ENCODE results near the gene COX5B.
"Not testable (repeated sequence)": the region's sequence is repeated elsewhere in the genome, so short reads cannot be mapped to it uniquely, and the experiment has no call there.

The COX5B gene

DNA sequence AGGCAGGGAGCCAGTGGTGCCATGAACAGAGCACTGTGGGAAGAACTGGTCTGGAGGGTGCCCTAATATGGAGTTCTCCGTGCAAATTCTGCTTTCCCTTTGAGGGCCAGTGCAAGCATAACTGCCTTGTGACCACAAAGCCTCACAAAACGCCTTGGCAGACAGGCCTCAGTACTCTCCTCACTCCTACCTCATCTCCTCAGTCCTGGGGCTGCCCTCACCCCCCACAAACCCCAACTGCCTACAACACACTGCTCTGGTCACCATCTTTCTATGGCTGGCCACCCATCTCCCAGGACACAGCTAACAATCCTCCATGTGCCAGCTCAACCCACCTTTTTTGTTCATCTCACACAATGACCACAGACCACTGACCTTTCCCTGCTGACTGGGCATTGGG lies 8.9 kb downstream of the COX5B start:
- no peak for DNase-seq

DNA sequence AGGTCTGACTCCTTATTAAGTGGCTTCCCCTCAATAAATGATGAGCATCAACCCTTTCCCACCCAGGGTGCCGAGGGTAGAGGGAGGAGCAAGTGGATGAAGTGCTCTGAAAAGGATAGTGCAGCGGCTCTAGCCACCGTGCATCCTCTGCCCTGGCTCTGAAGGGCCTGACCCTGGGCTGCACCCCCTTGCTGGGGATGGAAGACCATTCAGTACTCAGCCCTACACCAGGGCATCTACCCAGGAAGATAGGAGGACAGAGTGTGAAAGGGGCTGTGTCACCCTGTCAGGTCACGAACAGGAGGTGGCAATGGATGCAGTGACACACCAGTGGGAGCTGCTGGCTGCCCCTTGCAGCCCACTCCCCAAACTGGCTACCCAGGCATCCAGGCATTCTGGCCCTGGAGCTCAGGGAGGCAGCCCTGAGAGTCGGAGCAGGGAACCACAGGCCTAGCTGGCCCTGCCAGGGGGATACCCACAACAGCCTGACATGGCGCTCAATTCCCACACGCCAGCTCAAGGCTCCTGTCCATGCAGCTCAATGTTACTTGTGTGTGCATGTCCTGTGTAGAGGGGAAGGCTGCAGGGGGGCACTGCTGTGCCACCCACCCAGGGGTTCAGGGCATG lies 10.4 kb downstream of the COX5B start:
- no peak for DNase-seq

DNA sequence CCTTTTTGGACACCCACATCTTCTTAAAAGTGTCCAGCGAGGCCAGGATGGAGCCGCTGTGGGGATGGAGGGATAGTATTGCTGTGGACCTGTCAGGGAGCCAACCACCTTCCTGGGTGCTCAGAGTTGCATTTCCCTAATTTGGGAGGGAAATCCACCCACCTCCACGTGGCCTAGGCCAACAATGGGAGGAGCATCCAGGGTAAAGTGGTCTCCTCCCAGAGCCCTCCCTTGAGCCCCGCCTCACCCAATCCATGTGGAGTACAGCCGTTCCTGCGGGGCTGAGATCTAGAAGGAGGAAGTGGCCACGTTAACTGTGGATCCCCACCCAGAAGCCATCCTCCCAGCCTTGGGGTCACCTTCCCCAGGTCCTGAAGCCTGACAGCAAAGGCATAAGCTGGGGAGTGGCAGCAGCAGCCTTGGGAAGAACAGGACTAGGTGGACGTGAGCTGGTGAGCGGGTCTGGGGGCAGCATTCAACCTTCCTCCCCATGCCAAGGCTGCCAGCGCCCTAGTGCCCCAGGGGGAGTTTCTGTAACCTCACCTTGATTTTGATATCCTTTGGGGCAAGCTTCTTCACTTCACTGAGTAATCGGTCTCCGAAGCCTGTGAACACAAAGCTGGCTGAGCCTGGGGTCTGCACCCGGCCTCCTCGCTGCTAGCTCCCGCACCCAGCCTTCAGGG lies 11.2 kb downstream of the COX5B start:
- no peak for DNase-seq

DNA sequence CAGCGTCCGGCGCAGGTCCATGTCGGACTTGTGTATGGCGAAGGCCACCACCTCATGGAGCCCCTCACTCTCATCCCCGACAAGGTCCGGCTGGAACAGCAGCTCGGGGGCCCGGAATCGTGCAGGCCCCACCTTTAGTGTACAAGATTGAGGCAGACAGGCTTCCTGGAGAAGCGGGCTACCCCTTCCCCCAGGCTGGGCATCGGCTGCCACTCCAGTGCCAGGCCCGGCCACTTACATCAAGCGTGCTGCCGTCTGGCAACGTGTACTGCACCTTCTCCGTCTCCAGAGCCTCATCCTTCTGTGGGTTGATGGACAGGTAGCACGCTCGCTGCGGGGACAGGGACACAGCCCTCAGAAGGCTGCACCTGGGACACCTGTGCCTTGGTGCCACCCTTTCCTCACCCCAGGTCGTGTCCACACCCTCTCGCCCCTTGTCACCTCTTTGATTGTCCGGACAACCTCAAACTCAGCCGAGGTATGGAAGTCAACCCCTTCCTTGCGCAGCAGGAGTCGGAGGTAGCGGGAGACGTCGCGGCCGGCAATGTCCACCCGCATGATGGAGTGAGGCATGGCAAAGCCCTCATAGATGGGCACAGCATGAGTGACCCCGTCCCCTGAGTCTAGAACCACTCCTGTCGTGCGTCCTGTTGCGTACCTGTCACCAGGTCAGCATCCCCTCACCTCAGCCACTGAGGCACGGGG lies 12.3 kb downstream of the COX5B start:
- no peak for DNase-seq

DNA sequence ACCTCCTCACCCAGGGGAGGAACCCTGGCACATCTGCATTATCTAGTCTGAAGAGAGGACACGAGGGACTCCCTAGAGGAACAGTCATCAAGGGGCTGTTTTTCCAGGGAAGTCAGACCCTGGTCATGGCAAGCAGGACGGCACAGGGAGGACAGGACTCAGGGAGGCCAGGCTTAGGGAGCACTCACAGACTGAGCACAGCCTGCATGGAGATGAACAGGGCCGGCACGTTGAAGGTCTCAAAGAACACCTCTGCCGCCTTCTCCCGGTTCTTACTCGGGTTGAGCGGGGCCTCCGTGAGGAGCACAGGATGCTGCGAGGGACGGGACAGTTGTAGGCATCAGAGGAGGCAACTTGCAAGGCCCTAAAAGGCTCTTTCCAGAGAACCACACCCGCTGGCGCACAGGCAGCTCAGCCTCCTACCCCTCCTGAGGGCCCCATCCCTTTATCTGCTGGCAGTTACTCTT lies 12.9 kb downstream of the COX5B start:
- no peak for DNase-seq

DNA sequence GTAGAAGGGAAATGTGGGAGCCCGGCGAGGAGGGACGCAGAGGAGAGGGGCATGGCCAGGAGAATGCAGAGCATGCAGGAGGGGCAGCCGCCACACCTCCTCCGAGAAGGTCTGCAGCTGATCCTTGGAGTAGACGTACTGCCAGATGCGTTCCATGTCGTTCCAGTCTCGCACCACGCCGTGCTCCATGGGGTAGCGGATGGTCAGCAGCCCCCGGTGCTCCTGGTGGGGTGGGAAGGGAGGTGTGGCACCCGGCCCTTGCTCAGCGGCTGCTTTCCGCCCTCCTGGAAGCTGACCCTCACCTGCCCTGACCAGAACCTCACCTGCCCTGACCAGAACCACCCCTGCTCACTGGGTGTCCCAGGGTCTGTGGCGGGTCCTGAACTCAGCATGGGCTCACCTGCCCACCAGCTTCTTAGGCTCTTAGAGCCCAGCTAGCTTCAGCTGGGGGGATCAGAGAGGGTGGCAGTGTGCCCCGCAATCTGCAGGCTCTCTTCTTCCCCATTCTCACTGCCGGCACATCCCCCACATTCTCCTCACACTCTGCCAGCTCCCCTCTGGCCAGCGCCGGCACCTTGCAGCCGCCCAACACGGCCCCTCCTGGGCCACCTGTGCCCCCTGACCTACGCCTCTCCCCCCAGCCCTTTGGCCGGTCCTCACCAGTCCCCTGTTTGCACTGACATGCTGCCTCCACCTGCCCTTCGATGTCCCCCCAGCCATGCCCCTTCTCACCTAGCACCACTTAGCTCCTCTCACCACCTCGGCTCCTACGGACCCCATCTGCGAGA lies 13.6 kb downstream of the COX5B start:
- no peak for DNase-seq

DNA sequence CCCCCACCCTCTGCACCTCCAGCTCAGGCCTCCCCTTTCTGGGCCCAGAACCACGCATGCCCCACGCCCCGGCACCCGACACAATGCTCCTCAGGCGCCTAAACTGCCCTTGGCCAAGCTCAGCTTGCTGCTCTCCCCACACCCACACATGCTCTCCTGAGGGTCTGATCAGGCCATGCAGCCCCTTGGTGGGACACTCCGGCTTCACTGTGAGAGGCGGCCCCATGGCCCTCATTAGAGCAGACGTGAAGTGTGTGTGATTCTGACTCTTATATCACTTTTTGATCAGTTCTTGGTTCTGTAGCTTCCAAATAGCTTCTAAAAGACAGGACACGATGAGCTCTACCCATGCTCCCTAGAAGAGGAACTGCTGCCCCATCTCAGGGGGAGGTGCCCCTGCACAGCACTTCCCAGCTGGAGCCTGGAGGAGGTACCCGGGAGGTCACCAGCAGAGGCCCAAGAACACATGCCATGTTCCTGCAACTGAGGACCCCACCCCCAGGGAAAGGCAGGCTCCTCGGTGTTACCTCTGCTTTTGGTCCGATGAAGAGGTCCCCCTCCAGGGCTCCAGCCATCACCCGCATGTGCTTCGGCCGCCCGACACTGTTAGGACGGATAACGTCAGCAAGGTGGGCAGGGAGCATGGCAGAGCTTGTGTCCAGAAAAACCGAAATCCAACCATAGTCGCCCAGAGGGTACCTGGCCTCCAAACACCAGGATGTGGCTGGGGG lies 14.3 kb downstream of the COX5B start:
- no peak for DNase-seq

DNA sequence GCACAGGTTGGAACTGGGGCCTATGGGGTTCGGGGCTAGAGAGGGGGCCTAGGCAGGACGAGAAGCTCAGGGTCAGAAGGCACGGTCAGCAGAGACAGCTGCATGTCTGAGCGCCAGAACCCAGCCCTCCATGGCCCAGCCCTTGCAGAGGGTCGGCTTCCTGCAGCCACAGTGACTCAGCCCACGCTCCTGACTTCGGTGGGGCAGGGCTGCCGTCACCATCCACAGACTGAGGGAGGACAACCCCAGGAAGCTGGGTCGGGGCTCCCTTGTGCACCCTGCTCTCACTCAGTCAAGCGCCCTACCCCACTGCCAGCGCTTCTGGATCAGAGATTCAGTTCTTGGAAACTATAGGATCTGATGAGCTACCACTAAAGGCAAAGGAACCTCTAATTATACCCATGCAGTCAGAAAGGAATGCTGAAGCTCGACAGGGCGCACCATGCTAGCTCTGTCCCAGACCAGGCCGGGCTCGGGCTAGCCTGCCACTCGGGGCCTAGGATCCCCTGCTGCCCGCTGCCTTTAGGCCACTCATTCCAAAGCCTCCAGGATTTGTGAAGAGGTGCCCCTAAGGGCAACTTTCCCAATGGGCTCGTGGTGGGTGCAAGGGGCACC lies 15.0 kb downstream of the COX5B start:
- no peak for DNase-seq

DNA sequence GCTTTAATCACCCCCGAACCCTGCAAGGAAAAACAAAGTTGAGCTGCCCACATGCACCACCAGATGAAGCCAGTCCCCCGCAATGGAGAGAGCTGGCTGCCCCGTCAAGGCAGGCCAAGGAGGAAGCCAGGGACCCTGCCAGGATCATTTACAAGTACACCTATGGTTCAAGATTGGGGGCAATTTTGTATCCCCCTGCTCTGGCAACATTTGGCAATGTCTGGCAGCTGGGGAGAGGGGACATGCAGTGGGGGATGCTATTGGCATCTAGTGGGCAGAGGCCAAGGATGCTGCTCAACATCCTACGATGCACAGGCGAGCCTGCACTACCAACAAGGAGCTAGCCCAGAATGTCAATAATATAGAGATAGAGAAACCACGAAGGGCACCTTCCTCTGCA lies 16.1 kb downstream of the COX5B start:
- DNase-seq, result no peak

DNA sequence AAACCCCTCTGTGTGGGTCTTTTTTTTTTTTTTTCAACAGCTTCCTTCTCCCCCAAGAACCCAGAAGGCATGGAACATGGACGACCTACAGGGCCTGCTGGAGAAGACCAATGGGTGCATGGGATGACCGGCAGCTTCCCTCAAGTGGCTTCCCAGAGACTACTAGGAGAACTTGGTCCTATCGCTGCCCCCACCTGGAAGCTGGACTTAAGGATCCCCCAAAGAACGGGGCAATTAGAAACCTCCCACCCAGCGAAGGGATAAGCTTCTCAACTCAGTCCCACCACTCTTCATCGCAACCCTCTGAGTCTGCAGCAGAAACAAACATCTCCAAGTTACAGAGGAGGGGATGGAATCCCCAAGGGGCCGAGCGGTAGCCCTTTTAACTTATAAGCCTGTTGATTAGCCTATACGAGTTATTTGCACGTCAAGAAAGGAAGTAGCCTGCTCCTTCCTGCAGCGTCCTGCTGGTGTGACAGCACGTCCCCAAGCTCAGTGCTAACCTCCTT lies 16.6 kb downstream of the COX5B start:
- no peak for DNase-seq

DNA sequence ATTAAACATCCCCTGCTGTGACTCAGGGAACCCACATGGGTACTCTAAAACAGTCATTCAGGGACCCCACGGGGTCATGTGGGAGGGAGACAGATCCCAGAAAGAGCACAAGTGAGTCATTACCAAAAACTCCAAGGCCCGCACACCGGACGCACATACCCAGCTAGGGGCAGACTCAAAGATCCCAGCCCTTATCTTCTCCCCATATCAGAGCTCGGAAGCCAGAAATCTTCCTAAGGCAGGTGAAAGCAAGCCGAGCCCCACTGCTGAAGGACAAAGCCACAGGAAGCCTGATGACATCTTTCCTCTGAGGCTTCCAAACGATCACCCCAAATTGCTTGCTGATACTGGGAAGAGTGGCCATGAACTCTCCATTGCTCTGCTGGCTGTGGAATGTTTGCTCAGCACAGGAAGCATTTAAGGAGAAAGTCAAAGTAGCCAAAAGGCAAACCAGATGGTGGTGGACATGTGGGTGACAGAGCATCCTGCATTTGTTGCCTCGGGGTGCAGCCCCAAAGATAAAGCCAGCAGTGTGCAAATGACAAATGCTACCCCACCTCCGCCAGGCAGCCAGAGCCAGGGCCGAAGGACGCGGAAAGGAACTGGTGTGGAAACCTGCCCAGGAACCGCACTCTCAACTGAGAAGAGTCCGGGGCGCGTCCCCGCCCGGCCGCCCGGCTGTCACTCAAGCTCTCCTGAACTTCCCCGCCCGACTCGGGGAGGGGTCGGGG lies 17.2 kb downstream of the COX5B start:
- DNase-seq, result peak; percentile 22

DNA sequence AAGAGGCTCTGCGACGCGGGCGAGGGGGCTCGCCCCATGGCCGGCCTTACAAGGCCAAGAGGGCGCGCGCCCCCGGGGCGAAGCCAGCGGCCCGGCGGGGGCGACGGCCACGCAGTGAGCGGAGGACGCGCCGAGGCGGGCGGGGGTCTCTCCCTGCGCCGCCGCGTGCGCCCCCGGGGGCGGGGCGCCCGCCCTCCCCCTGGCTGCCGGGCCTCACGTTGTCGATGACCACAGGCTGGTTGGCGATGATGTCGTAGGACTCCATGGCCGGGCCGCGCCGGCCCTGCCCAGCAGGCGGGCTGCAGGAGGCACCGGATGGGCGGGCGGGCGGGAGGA lies 17.7 kb downstream of the COX5B start:
- DNase-seq, result no peak

DNA sequence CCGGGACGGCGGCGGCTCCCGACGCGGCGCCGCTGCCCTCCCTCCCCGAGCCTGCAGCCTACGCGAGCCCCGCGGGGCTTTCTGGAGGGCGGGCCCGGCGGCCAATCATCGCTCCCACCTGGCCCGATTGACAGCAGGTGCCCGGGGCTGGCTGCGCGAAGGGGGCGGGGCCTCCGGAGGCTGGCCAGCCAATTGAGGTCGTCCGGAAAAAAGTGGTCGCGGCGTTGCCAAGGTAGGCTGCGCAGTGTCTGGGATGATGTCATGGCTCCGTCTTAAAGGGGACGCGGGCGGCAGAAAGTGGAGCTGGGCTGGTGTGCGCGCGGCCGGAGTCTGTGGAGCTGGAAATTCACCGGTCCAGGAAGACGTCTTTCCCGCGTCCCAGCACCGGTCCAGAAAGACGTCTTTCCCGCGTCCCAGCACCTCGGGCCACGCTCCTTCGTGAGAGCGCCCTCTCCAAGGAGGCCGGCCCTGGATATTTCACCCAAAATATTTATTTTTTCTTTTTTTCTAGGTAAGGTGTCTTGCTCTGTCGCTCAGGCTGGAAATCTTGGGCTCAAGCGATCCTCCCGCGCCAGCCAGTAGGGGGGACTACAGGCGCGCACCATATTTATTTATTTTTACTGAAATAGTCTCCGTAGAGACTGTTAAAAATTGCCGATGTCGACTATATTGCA lies 18.2 kb downstream of the COX5B start, which contains the start of gene ACTR1B:
ACTR1B (minus strand) TSS at position 83 of the 674 bp plus-strand sequence. CDS start 154 bp downstream, outside the sequence.
- DNase-seq, result peak; percentile 94

DNA sequence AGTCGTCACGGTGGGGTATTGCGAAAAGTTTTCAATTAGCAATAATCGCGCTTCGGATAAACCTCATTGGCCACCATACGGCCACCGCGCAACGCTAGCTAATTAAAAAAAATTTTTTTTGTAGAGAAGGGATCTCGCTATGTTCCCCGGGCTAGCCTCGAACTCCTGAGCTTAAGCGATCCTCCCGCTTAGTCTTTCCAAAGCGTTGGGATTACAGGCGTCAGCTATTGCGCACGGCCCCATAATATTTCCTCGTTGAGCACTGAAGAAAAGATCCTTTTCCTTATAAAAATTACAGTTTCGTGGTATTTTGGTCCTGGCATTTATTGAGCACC lies 18.7 kb downstream of the COX5B start:
- DNase-seq, result no peak

DNA sequence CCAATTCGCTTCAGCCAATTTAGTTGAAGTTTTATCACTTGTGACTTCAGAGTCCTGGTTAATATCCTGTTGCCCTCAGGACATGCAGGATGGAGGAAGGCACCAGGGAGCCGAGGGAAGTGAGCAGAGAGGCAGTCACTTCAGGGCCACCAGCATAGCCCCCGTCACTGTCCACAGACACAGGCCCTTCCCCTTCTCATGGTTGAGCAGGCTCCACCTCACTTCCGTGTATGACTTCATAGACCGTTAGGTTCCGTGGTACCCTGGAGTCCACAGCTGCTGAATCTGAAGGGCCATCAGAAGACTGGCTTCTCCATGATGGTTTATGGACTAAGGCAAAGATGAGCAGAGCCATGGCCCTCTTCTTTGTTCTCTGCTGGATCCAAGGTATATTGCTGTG lies 23.6 kb downstream of the COX5B start, which contains the start of gene C2orf92:
C2orf92 (plus strand) TSS at position 266 of the 400 bp plus-strand sequence; CDS start at position 342, 76 bp downstream.
- no peak for DNase-seq

DNA sequence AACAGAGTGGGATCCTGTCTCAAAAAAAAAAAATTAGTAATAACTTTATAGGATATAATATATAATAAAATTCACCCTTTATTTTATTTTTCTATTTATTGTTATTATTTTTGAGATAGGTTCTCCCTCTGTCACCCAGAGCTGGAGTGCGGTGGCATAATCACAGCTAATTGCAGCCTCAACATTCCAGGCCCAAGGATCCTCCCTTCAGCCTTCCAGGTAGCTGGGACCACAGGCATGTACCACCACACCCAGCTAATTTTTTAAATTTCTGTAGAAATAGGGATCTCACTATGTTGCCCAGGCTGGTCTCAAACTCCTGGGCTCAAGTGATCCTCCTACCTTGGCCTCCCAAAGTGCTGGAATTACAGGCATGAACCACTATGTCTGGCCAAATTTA lies 24.6 kb downstream of the COX5B start:
- DNase-seq, result no peak

DNA sequence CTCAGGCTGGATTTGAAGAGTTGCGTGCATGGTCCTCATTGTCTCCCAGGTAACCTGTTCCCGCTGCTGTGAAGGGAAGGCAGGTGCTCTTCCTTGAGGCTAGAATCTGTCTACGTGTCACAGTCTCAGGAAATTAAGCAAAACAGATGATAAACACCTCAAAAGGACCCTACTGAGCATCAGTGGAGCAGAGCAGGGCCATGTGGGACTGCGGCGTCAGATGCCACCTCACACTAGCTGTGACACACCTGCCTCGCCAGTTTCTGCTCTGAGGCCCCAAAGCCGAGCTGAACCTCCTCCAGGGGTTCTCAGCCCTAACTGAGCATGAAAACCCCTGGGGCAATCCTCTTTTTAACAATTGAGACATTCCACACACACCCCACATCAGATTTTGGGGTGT lies 25.7 kb downstream of the COX5B start:
- no peak for DNase-seq

DNA sequence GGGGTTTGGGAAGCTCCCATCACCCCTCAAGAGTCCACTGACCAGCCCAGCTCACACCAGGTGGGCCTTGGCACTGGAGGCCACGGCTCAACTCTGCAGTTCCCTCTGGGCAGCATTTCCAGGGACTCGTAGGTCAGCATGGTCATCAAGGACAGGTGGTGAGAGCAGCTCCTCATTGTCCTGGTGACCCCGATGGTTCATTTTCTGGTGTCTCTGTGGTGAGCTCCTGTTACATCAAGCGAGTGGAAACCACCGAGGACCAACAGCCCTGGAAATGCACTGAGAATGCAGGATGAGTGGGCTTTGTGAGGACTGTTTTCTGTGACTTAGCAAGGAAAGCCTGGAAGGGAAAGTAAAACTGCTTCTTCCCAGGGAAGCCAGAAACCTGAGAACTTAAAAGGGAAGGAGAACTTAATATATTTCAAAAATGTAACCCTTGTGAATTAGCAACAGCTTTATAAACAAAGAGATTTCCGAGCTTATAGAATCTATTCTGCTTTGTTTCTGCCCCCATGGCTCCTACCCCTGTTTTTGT lies 26.8 kb downstream of the COX5B start:
- DNase-seq, result not testable (repeated sequence)

DNA sequence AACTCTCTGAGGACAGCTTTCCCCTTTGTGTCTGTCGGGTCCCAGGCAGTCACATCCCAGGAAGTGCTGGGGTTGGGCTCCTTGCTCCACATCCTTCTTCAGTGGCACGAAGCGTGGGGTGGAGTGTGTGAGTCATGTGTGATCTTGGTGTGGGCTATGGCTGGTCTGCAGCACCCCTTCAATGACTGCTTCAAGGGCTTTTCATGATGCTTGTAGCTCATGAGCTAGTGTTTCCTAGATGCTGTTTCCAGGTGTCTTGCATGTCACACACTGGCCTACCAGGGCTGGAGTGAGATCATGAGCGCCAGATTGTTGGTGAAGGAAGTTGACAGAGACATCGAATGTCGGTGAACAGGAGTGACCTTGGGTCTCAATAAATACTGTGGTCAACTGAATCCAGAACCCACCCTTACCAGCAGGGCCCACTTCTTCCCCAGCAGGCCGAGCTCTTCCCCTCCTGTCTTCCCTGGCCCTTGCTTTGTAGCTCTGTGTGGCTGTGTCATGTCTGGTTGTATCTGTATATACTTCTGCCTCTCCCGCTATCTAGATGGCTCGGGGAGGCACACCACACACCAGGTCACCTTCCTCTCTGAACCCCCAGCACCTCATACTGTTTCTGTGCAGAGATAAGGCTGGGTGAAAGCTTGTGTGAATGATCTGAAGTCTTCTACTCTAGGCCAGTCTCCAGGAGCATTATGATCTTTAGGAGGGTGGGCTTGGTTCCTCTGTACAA lies 27.5 kb downstream of the COX5B start:
- DNase-seq, result no peak

DNA sequence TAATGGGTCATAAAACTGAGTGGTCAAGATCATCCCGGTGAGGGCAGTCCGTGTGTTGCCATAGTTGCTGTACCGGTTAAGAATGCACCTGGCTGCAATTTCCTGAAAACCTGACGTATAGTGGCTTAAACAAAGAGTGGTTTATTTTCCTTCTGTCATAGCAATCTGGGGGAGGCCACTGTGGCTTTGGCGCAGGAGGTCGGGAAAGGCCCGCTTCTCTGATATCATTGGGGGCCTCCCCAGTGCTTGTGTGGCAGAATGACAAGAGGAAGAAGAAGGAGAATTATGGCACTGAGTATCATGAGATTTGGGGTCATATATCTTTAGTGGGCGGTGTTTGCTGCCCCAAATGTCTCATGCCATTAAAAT lies 28.0 kb downstream of the COX5B start:
- DNase-seq, result no peak
